RKO (cell line): Measurements from ENCODE around the gene TRABD2B.

Source experiments
- DNase-seq: peaks from one replicate; pipeline ENCODE4 v3.0.0-alpha.2; 2016; ENCODE audit warnings: low spot score

TRABD2B gene

DNA sequence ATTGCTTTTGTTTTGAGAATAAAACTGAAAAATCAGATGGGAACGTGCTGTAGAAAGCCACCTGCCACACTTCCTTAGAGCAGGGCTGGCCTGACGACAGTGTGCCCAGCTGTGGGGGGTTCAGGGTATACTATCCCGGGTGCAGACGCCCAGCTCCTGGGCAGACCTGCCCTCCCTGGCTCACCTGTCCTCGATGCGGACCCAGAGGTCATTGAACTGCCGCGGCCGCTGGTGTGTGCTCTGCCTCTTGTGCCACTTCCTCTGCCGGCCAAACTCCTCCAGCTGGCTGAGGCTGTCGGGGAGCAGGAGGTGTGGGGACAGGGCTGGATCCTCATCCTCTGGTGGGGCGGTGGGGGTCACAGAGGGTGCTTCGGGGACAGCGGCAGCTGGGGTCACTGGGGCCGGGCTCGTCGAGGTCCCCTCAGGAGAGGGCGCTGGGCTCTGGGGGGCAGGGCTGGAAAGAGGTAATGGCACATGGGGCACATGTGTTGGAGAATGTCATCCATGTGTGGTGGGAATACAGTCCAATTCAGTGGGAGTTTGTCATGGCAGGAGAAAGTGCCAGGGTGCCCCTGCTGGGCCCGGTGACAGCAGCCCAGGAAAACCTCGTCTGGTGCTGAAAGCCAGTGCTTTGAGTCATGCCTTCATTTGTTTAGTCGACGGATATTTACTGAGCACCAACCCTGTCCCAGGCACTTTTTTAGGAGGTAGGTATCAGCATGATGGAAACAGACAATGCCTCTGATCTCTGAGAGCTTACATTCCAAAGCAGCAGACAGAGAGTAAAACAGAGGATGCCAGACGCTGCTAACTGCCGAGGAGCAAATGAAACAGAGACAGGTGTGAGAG is 222.0 kb downstream of the TRABD2B start:
- no peak for DNase-seq

GRCh38 chr1:47772960-47773682 is 224.1 kb downstream of the TRABD2B start:
- DNase-seq = no peak

DNA sequence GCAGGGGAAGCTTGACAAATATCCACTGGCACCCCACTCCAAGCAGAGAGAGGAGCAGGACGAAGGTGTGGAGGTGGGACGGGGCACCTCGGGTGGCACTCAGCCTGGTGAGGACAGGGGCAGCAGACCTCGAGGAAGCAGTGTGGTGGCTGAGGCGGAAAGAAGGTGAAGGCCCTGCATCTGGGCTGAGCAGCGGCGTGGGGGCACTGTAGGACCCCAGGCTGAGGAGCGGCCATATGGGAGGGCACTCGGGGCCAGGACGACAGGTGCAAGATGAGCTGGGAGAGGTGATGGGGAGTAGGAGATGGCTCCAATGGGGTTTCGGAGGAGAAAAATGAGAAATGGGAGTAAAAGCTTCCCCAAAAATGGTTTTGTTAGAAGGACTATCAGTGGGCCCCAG is 224.9 kb downstream of the TRABD2B start:
- no peak for DNase-seq

- no peak for DNase-seq
Measured at GRCh38 chr1:47771751-47772150, 225.4 kb downstream of the TRABD2B start.

DNA sequence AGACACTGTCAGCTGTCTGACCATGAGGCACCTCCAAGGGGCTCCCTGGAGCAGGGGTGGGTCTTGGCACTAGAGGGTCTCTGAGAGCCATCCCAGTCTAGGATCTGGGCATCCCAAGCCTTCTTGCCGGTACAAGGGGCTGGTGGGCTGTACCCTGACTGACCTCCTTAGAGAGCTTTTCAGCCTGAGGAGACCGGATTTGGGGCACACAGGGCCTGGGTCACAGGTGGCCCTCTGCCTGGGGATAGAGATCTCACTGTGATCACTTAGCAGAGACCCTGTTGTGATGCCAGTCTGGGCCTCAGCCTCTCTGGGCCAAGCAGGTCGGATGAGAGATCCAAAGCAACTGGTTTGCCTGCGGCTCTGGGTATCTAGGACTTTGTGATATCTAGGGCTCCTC is 227.2 kb downstream of the TRABD2B start:
- no peak for DNase-seq

DNA sequence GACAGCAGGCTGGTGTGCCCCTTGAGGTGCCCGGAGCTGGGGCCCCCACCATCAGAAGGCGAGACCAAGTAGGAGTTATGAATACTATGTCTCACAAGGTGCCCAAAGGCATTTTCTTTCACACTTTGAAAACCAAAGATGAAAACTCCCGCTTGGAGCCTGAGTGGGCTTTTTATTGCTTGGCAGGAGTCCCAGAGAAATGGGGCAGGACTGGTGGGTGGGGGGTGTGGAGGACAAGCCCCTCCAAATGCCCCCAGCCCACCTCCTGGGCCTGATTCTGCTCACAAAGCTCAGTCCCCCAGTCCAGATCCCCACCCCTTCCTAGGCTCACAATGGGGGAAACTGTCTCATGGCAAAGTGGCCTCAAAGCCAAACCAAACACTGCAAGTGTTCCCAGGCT is 227.9 kb downstream of the TRABD2B start:
- no peak for DNase-seq

DNA sequence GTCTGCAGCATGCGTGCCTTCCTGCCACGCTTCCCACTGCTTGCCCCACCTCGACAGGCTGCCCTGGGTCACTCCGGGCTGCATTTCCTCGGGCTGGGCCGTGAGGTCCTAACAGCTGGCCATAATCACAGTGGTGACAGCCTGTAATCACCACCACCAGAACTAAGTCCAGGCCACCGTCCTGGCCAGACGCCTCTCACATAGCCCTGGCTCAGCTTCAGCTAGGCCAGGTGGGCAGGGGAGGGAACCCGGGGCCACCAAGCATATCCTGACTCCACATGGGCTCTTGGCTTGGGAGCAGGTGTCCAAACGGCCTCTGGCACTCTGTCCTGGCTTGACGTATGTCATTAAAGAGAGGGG is 229.5 kb downstream of the TRABD2B start:
- DNase-seq = no peak

DNA sequence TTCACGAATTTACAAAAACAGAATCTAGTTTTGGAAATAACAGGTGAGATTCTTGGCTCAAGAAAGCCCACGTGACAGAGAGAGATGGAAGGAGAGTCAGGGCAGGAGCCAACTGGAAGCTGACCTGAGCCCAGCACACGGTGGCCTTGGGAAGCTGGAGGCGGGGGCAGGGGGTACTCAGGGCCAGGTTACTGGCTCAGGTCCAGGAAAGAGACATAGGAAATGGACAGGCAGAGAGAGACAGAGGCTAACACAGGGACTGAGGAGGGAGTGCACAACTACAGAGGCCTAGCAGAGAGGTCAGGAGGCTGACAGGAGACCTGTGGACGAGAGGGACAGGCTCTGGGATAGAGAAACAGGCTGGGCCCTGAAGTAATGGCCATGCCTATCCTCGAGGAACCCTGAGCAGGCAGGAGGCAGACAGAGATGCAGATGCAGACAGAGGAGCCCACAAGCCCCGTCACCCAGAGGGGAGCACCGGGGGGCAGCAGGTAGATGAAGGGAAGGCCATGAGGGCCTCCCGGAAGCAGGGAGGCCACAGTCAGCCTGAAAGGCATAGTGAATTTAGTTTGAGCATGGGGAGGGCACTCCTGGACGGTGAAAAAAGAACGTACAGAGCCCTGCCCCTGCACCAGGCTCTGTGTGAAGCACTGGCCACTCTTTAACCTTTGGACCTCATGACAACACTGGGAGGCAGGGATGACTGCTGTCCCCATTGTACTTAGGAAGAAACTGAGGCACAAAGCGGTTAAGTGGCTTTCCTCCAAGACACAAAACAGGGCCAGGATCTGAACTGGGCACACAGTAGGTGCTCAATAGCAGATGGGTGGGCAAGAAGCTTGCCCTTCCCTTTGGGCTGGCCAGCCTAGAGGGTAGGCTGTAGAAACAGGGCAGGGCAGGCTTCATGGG is 230.1 kb downstream of the TRABD2B start:
- DNase-seq = no peak

DNA sequence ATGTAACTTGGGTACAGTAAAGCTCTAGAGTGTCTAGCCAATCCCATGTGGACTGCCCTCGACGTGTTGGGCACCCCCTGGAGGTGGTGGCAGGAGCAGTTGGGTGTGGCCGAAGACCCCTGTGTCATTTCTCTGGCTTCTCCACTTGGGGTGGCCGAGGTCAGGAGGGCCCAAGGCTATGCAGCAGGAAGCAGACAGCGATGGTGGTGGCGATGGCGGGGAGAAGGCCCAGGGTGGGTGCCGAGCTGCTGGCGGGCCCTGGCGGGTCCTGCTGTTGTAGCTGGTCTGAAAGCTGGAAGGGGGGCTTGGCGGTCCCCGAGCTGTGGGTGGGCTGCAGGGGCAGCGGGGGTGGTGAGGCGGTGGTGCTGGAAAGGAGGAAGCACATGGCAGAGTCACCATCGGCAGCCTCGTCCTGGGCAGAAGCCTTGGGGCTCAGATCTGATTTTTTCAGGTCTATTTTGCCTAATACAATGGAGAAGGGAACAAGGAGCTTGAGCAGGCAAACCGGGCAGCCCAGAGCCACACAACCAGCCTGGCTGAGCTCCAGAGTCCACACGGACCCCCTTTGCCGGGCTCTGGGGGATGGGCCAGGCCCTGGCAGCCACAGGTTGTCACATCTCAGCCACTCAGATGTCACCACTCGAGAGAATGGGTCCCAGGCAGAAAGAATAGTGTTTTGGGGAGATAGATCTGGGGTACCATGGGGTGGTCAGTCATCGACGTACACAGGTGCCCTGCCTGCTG is 231.3 kb downstream of the TRABD2B start:
- no peak for DNase-seq

GRCh38 chr1:47765236-47765635 is 231.9 kb downstream of the TRABD2B start:
- DNase-seq = no peak

- DNase-seq = no peak
Measured at GRCh38 chr1:47764461-47765046, 232.6 kb downstream of the TRABD2B start.

- no peak for DNase-seq
Measured at GRCh38 chr1:47763591-47764171, 233.5 kb downstream of the TRABD2B start.

- DNase-seq = no peak
Measured at GRCh38 chr1:47761974-47762373, 235.2 kb downstream of the TRABD2B start.

DNA sequence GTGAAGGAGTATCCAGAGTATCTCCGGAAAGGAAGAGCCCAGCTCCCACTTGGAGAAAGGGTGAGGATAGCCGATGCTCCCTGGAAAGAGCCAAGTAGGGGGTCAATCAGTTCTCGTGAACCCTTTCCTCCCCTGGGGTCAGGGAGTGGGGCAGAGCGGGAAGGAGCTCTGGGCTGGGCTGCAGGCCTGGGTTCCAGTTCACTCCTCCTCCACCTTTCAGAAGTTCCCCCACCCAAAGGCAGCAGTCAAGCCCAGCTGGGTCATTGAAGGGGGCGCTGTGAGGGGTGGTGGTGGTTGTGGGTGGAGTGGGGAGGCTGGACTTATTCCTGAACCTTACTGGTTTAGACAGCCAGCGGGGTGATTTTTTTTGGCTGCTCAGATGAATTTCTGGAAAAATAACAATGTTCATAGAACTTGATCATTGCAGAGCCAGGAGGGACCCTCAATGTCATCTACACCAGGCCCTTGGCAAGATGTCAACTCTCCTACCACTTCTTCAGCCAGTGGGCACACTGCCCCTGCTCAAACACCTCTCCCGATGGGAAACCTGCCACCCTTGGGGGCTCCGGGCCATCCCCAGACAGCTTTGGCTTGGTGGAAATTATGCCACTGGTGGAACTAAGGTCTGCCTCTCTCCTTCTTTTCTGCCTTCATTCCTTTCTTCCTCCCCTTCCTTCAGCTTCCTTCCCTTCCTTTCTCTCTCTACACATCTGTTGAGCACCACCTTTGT is 235.8 kb downstream of the TRABD2B start:
- DNase-seq = no peak

DNA sequence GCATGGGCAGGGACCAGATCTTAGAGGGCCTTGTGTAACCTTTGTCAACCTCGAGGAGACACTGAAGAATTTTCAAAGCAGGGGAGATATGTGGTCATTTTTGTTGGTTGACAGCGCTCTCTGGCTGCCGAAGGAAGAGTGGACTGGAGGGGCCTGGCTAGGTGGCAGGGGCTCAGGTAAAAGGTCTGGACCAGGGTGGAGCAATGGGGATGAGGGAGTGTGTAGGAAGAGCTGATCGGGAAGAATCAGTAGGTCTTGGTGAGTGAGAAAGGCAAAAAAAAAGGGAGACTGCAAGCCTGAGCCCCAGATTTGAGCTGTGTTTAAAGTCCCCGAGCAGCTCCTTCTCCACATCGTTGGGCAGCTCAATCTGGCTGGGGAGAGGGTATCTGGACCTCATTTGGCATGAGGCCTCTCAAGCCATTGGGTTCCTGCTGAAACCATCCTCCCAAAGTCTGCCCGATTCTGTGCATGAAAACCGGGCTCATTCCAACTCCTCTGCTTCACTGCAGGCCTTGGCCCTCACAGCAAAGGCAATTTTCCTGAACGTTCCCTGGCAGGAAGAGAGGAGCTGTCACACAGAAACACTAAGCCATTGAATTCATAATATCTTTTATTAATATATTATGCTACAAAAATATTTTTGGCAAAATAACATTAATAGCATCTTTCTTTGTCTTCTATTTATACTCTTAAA is 237.1 kb downstream of the TRABD2B start:
- no peak for DNase-seq

DNA sequence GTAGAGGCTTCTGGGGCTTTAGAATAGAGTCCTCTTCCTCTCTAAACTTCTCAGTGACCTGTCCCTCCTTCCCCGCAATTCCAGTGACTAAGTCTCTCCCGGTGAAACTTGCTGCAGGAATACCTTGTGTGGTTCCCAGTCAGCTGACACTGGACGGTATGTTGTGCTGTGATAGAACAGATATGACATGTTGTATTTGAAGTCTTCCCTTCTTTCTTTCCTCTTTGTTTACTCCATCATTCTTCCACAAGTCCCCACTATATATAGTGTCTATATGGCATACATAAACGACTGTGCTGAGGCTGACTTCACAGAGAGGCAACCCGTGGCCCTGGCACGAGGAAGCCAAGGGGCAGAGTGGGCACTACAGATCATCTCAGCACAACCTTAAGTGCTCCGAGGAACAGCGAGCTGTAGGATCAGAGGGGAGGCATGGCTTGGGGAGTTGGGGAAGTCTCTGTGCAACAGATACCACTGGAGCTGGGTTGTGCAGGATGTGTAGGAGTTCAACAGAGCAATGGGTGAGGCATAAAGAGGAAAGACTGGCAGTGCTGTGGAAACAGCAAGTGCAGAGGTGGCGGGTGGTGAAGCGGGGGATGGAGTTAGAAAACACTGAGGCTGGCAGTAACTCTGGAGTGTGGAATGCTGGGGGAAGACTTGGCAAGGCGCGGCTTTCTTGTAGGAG is 237.8 kb downstream of the TRABD2B start:
- no peak for DNase-seq

DNA sequence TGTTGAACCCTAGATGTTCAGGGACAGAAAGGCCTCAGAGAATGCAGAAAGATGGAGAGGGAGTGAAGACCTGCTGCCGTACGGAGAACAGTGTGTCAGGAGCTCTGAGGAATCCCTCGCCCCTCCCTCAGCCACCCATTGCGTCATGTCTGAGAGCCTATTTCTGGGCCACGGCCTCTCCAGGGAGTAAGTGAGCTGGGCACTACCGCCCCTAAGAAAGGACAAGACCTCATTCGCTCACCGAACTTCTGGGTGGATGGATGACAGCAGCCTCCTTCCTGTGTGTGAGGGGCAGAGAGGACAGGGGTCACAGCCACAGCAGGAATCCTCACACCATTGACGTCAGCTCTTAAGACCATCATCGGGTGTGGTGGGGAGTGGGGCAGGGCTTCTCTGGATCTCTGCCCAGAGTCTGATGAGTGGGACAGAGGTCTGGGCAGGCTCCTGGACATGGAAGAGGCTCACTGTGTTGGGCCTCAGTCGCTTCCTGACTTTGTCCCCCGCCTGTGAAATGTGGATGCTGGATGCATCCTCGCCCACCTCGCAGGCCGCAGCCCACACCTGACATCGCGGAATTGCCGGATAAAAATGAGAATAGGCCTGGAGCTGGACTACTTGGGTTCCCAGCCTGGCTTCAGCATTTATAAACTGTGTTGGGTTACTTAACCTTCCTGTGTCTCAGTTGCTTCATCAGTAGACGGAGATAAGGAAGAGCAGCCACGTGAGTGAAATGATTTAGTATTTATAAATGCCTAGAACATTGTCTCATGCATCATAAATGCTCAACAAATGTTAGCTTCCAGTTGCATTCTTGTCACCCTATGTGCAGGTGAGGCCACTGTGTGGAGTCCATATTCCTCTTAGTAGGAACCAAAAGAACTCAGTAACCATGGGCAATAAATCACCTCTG is 238.6 kb downstream of the TRABD2B start:
- no peak for DNase-seq
